K562 (cell line): ENCODE results near the gene PPFIA1. TPM values are rescaled to one million over a fixed set of nuclear protein-coding genes. Genes with fewer than 3 reads are reported as not detected.

Experiments
- ARNT ChIP-seq, 2 experiments: fragments of 450-650 bp; IDR thresholded peaks; 2 replicates each; pipeline ENCODE4 v1.6.1; 2016; ENCODE audit warnings: mild to moderate bottlenecking in 1 of 2
- CEBPG ChIP-seq, 3 experiments: fragments of 200-800 bp in 1 of 3; sonication (Bioruptor generic) in 1 of 3; sonication (generic) in 1 of 3; formaldehyde crosslinking in 1 of 3; IDR thresholded peaks in 2 of 3; conservative IDR thresholded peaks in 1 of 3; 2 replicates each; pipeline versions ENCODE4 v1.6.1 to v1.8.0; 2016 to 2022; ENCODE audit warnings: missing compliant biosample characterization in 2 of 3, missing genetic modification characterization in 2 of 3, mild to moderate bottlenecking in 1 of 3, missing genetic modification reagents in 1 of 3
- CHD4 ChIP-seq: fragments of 200-600 bp; sonication (generic); IDR thresholded peaks from 3 replicates; pipeline ENCODE4 v1.6.1; 2012; ENCODE audit warnings: low read depth, mild to moderate bottlenecking, mixed read lengths, low read length, inconsistent platforms; ENCODE audit not compliant: insufficient read depth, insufficient replicate concordance, poor library complexity, severe bottlenecking
- FOSL1 ChIP-seq: fragments of 200-800 bp; sonication (Bioruptor generic); conservative IDR thresholded peaks from 2 replicates; pipeline ENCODE4 v1.6.1; 2016; ENCODE audit warnings: missing genetic modification characterization, missing compliant biosample characterization
- GTF2E2 ChIP-seq: fragments of 200-800 bp; sonication (Bioruptor generic); IDR thresholded peaks from 2 replicates; pipeline ENCODE4 v1.6.1; 2016; ENCODE audit warnings: missing genetic modification characterization, missing compliant biosample characterization
- HNRNPLL ChIP-seq: fragments of 200-400 bp; formaldehyde crosslinking; IDR thresholded peaks from 2 replicates; pipeline ENCODE4 v1.6.1; 2017; ENCODE audit warnings: low read length, low read depth, mild to moderate bottlenecking; ENCODE audit not compliant: poor library complexity, severe bottlenecking
- IFI16 ChIP-seq: fragments of 250-450 bp; sonication (Bioruptor Pico); IDR thresholded peaks from 2 replicates; pipeline ENCODE4 v2.1.2; 2022; ENCODE audit warnings: mild to moderate bottlenecking, inconsistent platforms
- L3MBTL2 ChIP-seq: fragments of 450-650 bp; IDR thresholded peaks from 2 replicates; pipeline ENCODE4 v1.6.1; 2016; ENCODE audit warnings: mild to moderate bottlenecking, moderate library complexity
- NCOA4 ChIP-seq: fragments of 450-650 bp; IDR thresholded peaks from 2 replicates; pipeline ENCODE4 v1.6.1; 2018; ENCODE audit warnings: mild to moderate bottlenecking; ENCODE audit not compliant: partially characterized antibody
- NR1H2 ChIP-seq: sonication (generic); formaldehyde crosslinking; IDR thresholded peaks from 2 replicates; pipeline ENCODE4 v1.4.0; 2020; ENCODE audit warnings: mild to moderate bottlenecking, missing genetic modification reagents
- RERE ChIP-seq: sonication (generic); formaldehyde crosslinking; IDR thresholded peaks from 2 replicates; pipeline ENCODE4 v1.8.0; 2023; ENCODE audit warnings: missing genetic modification reagents, mild to moderate bottlenecking, borderline replicate concordance
- SAFB ChIP-seq: fragments of 200-400 bp; formaldehyde crosslinking; IDR thresholded peaks from 2 replicates; pipeline ENCODE4 v1.6.1; 2017; ENCODE audit warnings: low read depth, low read length, borderline replicate concordance
- STAT5A ChIP-seq: IDR thresholded peaks from 2 replicates; pipeline ENCODE4 v1.6.1; 2012; ENCODE audit warnings: low read length, inconsistent platforms, borderline replicate concordance
- TEAD4 ChIP-seq, 2 experiments: sonication (generic) in 1 of 2; formaldehyde crosslinking in 1 of 2; IDR thresholded peaks; 2 replicates each; pipeline versions ENCODE4 v1.6.1 to v1.8.0; 2012 to 2022; ENCODE audit warnings: borderline replicate concordance in 1 of 2, inconsistent platforms in 1 of 2, low read length in 1 of 2, mild to moderate bottlenecking in 1 of 2, missing genetic modification reagents in 1 of 2
- TFAP4 ChIP-seq: sonication (generic); formaldehyde crosslinking; IDR thresholded peaks from 2 replicates; pipeline ENCODE4 v1.8.0; 2022; ENCODE audit warnings: missing genetic modification reagents, mild to moderate bottlenecking, moderate library complexity, borderline replicate concordance
- ZNF280A ChIP-seq: fragments of 450-650 bp; IDR thresholded peaks from 2 replicates; pipeline ENCODE4 v1.6.1; 2018; ENCODE audit warnings: mild to moderate bottlenecking, low read depth; ENCODE audit not compliant: partially characterized antibody
- ZNF395 ChIP-seq: fragments of 200-800 bp; sonication (Bioruptor generic); IDR thresholded peaks from 2 replicates; pipeline ENCODE4 v1.6.1; 2017; ENCODE audit warnings: missing genetic modification characterization, missing compliant biosample characterization
- polyA plus RNA-seq, 8 experiments: library from polyadenylated mRNA; depleted of rRNA in 4 of 8; stranded (reverse) in 5 of 8; unstranded in 3 of 8; fragments of >200 nt; fragmentation: Nextera tagmentation in 2 of 8; fragmentation: Illumina TruSeq in 1 of 8; extraction: Ambion mirVana in 2 of 8; extraction: Trizol in 1 of 8; gene quantifications; 2 replicates each; pipeline versions ENCODE4 v1.2.1 to v1.2.3, GENCODE V29; 2011 to 2014; ENCODE audit warnings: inconsistent platforms in 1 of 8, missing spikeins in 1 of 8
- total RNA-seq, 7 experiments: library from RNA; depleted of rRNA in 6 of 7; stranded (reverse); fragments of >200 nt in 6 of 7; fragmentation: Illumina TruSeq in 2 of 7; extraction: Trizol in 2 of 7; gene quantifications; 2 replicates each; pipeline versions ENCODE4 v1.2.1 to v1.2.3, GENCODE V29; 2011 to 2021; ENCODE audit warnings: low replicate concordance in 1 of 7

The PPFIA1 gene
- total and polyA plus RNA-seq, 9 of the 15 experiments (the other 6 are each of a cell fraction or from before 2014, with no cell fraction given) = 9.9 to 41.5 (median 28.5) TPM

GRCh38 chr11:70420008-70420464, 149.5 kb downstream of the PPFIA1 start (continued):
- TF ChIP-seq FOSL1 = peak; percentile 97
- TF ChIP-seq RERE (CRISPR knock-in tag) = 0 out of 2 replicates have a peak, but pooled peaks have one; percentile 83
- peak; percentile 97 for TF ChIP-seq TFAP4 (CRISPR knock-in tag)
- TF ChIP-seq ZNF395 = peak; percentile 91
- no peak for TF ChIP-seq GTF2E2 (tag)
- peak; percentile 77 for TF ChIP-seq STAT5A
- no peak for TF ChIP-seq ZNF280A
- TF ChIP-seq NCOA4 = no peak
- no peak for TF ChIP-seq CHD4
- peak; percentile 10 for TF ChIP-seq HNRNPLL
- peak; percentile 94 for TF ChIP-seq SAFB
- peak; percentile 83 to 87; a peak in 2 of 4 replicates for TF ChIP-seq ARNT (IDR thresholded peaks at IDR 0.05)
- peak; percentile 95 for TF ChIP-seq TEAD4 (IDR thresholded peaks at IDR 0.05; ENCODE audit: low read length)
- no peak for TF ChIP-seq TEAD4 (CRISPR knock-in tag; IDR thresholded peaks at IDR 0.05; ENCODE audit: borderline replicate concordance)
- peak; percentile 92 for TF ChIP-seq L3MBTL2
- TF ChIP-seq NR1H2 (CRISPR knock-in tag) = no peak
- no peak for TF ChIP-seq IFI16
- TF ChIP-seq CEBPG (CRISPR knock-in tag; IDR thresholded peaks at IDR 0.05) = no peak; the same call in 1 of the 2 replicates
- TF ChIP-seq CEBPG (tag; conservative IDR thresholded peaks at IDR 0.05 in 1 of 2, IDR thresholded peaks at IDR 0.05 in 1 of 2) = peak in 1 of 2 experiments; percentile 70; a peak in 1 of 4 replicates
